ENCODE results near the gene CLDN25.

Gene CLDN25

DNA sequence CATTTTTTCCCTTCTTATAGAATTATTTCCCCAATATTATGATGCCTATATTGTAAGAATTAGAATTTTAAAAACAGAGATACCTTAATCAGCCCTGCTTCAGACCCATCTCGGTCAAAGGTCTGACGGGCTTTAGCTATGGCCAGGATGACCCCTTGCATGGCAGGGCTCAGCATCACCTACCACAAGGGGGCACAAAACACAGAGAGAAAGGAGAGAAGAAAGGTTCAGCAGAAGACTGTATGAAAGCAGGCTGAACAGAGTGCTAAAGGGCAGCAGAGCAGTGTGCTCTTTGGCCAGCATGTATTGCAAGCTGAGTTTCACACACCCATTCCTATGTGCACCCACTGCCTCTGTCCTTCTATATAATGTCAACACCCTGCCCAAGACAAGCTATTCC, 26.8 kb downstream of the CLDN25 start:
- Histone ChIP-seq H2AK5ac (ENCODE audit: low read length) (no peak overlapping the region), H3K4me1 (ENCODE audit: control insufficient read depth in 1 of 2, insufficient read depth in 2 of 2, low read length in 2 of 2) (peaks cover 0 to 3% of the 10 kb centered on the region in 2 experiments), H3K79me1 (ENCODE audit: low read length) (no peaks in the 10 kb centered on the region), H3K27me3 (ENCODE audit: insufficient read depth, low read length) (no peaks in the 10 kb centered on the region), H3K18ac (ENCODE audit: low read length) (no peak overlapping the region), H4K8ac (ENCODE audit: low read depth, low read length) (no peak overlapping the region), H3K9me3 (ENCODE audit: insufficient read depth, low read depth, low read length) (no peaks in the 10 kb centered on the region), H2BK120ac (ENCODE audit: insufficient read depth, low read length, poor library complexity) (no peak overlapping the region), H3K79me2 (ENCODE audit: control insufficient read depth, insufficient read depth, low read length, poor library complexity) (no peaks in the 10 kb centered on the region), H3K4me3 (ENCODE audit: low read depth, low read length) (no peak overlapping the region), H2BK12ac (ENCODE audit: low read length) (no peak overlapping the region), H4K12ac (ENCODE audit: low read depth, low read length) (no peak overlapping the region), H3K9ac (ENCODE audit: low read length) (no peak overlapping the region), H3K14ac (ENCODE audit: low read length) (no peak overlapping the region), H3K4ac (ENCODE audit: low read depth, low read length) (no peak overlapping the region), H3K27ac (ENCODE audit: low read depth, low read length) (no peak overlapping the region), H4K91ac (ENCODE audit: low read depth, low read length) (no peak overlapping the region), H2AFZ (ENCODE audit: insufficient read depth, low read length, poor library complexity) (no peak overlapping the region), H2BK5ac (ENCODE audit: low read depth, low read length, poor library complexity) (no peak overlapping the region), H3K4me2 (ENCODE audit: low read length) (no peak overlapping the region), H3K36me3 (ENCODE audit: control insufficient read depth in 1 of 2, insufficient read depth in 2 of 2, low read length in 2 of 2) (peaks cover 10 to 19% of the 10 kb centered on the region in 2 experiments), H3K23ac (ENCODE audit: low read length) (no peak overlapping the region)
- WGBS (ENCODE audit: extremely low coverage, insufficient coverage, insufficient read length) = no CpG with 5 or more reads among the region's 2 CpGs
- DNase-seq = peak; percentile 23 to 69

DNA sequence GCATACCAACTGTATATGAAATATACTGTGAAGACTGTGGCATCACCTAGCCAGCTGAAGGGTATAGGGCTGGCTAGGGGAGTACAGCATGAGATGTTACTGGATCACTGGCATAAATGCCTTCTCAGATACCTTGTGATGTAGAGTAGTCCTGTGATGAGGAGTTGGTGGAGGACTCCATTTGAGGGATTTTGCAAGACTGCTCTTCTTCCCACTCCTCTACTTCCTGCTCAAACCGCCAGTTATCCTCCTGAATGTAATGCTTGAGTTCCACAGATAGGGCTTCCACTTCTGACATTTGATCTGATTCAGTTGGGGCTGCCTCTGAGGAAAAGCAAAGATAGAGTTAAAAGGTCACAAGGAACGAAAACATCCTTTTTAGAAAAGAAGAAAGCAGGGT, 29.3 kb downstream of the CLDN25 start:
- no peaks in the 10 kb centered on the region for H3K9me3 ChIP-seq (ENCODE audit: insufficient read depth, low read depth, low read length)
- no peak overlapping the region for H3K4me2 ChIP-seq (ENCODE audit: low read length)
- H2BK120ac ChIP-seq (ENCODE audit: insufficient read depth, low read length, poor library complexity) = no peak overlapping the region
- H3K79me2 ChIP-seq (ENCODE audit: control insufficient read depth, insufficient read depth, low read length, poor library complexity) = no peaks in the 10 kb centered on the region
- H2AK5ac ChIP-seq (ENCODE audit: low read length) = no peak overlapping the region
- no peak overlapping the region for H4K12ac ChIP-seq (ENCODE audit: low read depth, low read length)
- no peak overlapping the region for H4K8ac ChIP-seq (ENCODE audit: low read depth, low read length)
- H2AFZ ChIP-seq (ENCODE audit: insufficient read depth, low read length, poor library complexity) = no peak overlapping the region
- H3K27ac ChIP-seq (ENCODE audit: low read depth, low read length) = no peak overlapping the region
- no peak overlapping the region for H3K23ac ChIP-seq (ENCODE audit: low read length)
- H3K4ac ChIP-seq (ENCODE audit: low read depth, low read length) = no peak overlapping the region
- peaks cover 0 to 3% of the 10 kb centered on the region in 2 experiments for H3K4me1 ChIP-seq (ENCODE audit: control insufficient read depth in 1 of 2, insufficient read depth in 2 of 2, low read length in 2 of 2)
- DNase-seq = no peak
- H3K79me1 ChIP-seq (ENCODE audit: low read length) = no peaks in the 10 kb centered on the region
- no peak overlapping the region for H3K9ac ChIP-seq (ENCODE audit: low read length)
- no peaks in the 10 kb centered on the region for H3K27me3 ChIP-seq (ENCODE audit: insufficient read depth, low read length)
- no peak overlapping the region for H2BK5ac ChIP-seq (ENCODE audit: low read depth, low read length, poor library complexity)
- H3K14ac ChIP-seq (ENCODE audit: low read length) = no peak overlapping the region
- peaks cover 9 to 15% of the 10 kb centered on the region in 2 experiments for H3K36me3 ChIP-seq (ENCODE audit: control insufficient read depth in 1 of 2, insufficient read depth in 2 of 2, low read length in 2 of 2)
- H3K4me3 ChIP-seq (ENCODE audit: low read depth, low read length) = no peak overlapping the region
- H2BK12ac ChIP-seq (ENCODE audit: low read length) = no peak overlapping the region
- no CpG with 5 or more reads among the region's 2 CpGs for WGBS (ENCODE audit: extremely low coverage, insufficient coverage, insufficient read length)
- no peak overlapping the region for H4K91ac ChIP-seq (ENCODE audit: low read depth, low read length)
- H3K18ac ChIP-seq (ENCODE audit: low read length) = no peak overlapping the region

DNA sequence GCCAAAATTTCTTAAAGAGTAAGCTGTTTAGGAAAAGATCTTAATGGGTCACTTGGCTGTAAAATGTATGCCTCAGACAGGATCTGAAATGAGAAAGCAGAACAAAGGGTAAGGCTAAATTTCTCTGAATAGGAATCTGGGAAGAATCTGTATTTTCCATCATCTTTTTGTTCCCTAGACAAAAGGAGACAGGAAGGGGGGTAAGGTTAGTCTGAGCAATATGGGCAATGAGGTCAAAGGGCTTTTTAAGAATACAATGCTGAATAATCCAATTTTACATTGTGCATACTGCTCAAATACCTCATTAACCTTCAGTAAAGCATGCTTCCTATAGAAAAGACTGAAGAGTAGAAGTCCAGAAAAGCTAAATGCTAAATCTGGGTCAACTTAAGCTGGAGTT, 34.6 kb downstream of the CLDN25 start:
- H2BK12ac ChIP-seq (ENCODE audit: low read length) = no peak overlapping the region
- H3K18ac ChIP-seq (ENCODE audit: low read length) = no peak overlapping the region
- no peak overlapping the region for H2AK5ac ChIP-seq (ENCODE audit: low read length)
- H3K4me3 ChIP-seq (ENCODE audit: low read depth, low read length) = no peak overlapping the region
- no peak overlapping the region for H3K14ac ChIP-seq (ENCODE audit: low read length)
- H3K23ac ChIP-seq (ENCODE audit: low read length) = no peak overlapping the region
- no peaks in the 10 kb centered on the region for H3K27me3 ChIP-seq (ENCODE audit: insufficient read depth, low read length)
- no peaks in the 10 kb centered on the region for H3K9me3 ChIP-seq (ENCODE audit: insufficient read depth, low read depth, low read length)
- H3K4ac ChIP-seq (ENCODE audit: low read depth, low read length) = no peak overlapping the region
- H3K79me2 ChIP-seq (ENCODE audit: control insufficient read depth, insufficient read depth, low read length, poor library complexity) = no peaks in the 10 kb centered on the region
- no peaks in the 10 kb centered on the region for H3K79me1 ChIP-seq (ENCODE audit: low read length)
- no peak overlapping the region for H3K9ac ChIP-seq (ENCODE audit: low read length)
- no peak overlapping the region for H4K8ac ChIP-seq (ENCODE audit: low read depth, low read length)
- H4K91ac ChIP-seq (ENCODE audit: low read depth, low read length) = no peak overlapping the region
- H2AFZ ChIP-seq (ENCODE audit: insufficient read depth, low read length, poor library complexity) = no peak overlapping the region
- DNase-seq = no peak
- peaks cover 4% of the 10 kb centered on the region in 2 experiments for H3K36me3 ChIP-seq (ENCODE audit: control insufficient read depth in 1 of 2, insufficient read depth in 2 of 2, low read length in 2 of 2)
- H4K12ac ChIP-seq (ENCODE audit: low read depth, low read length) = no peak overlapping the region
- H2BK5ac ChIP-seq (ENCODE audit: low read depth, low read length, poor library complexity) = no peak overlapping the region
- H3K4me1 ChIP-seq (ENCODE audit: control insufficient read depth in 1 of 2, insufficient read depth in 2 of 2, low read length in 2 of 2) = no peaks in the 10 kb centered on the region
- no peak overlapping the region for H3K27ac ChIP-seq (ENCODE audit: low read depth, low read length)
- H2BK120ac ChIP-seq (ENCODE audit: insufficient read depth, low read length, poor library complexity) = no peak overlapping the region
- no peak overlapping the region for H3K4me2 ChIP-seq (ENCODE audit: low read length)

DNA sequence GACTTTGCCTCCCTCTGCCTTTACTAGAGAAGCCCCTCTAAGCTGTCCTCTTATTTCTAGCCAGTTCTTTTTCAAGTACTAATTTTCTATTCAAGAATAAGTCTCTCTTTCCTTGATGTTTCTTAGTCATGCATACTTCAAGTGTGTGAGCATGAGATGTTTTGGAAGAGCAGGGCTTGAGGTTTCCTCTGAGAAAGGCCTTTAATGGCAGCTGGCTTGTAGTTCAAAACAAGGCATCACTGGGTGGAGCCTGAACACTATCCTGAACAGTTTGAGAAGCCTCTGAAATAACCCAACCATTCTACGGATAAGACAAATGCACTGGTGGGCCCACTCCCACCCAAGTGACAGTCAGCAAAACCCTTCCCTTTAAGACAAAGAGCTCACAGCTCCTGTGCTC, 37.6 kb downstream of the CLDN25 start:
- no CpG with 5 or more reads among the region's 1 CpG for WGBS (ENCODE audit: extremely low coverage, insufficient coverage, insufficient read length)
- Histone ChIP-seq H2BK12ac (ENCODE audit: low read length) (no peak overlapping the region), H4K12ac (ENCODE audit: low read depth, low read length) (no peak overlapping the region), H3K27me3 (ENCODE audit: insufficient read depth, low read length) (no peaks in the 10 kb centered on the region), H3K4me1 (ENCODE audit: control insufficient read depth in 1 of 2, insufficient read depth in 2 of 2, low read length in 2 of 2) (no peaks in the 10 kb centered on the region), H3K9me3 (ENCODE audit: insufficient read depth, low read depth, low read length) (no peaks in the 10 kb centered on the region), H4K91ac (ENCODE audit: low read depth, low read length) (no peak overlapping the region), H4K8ac (ENCODE audit: low read depth, low read length) (no peak overlapping the region), H3K4ac (ENCODE audit: low read depth, low read length) (no peak overlapping the region), H3K27ac (ENCODE audit: low read depth, low read length) (no peak overlapping the region), H3K23ac (ENCODE audit: low read length) (no peak overlapping the region), H2BK120ac (ENCODE audit: insufficient read depth, low read length, poor library complexity) (no peak overlapping the region), H3K79me2 (ENCODE audit: control insufficient read depth, insufficient read depth, low read length, poor library complexity) (no peaks in the 10 kb centered on the region), H3K9ac (ENCODE audit: low read length) (no peak overlapping the region), H3K4me3 (ENCODE audit: low read depth, low read length) (no peak overlapping the region), H3K4me2 (ENCODE audit: low read length) (no peak overlapping the region), H2AK5ac (ENCODE audit: low read length) (no peak overlapping the region), H3K79me1 (ENCODE audit: low read length) (no peaks in the 10 kb centered on the region), H2BK5ac (ENCODE audit: low read depth, low read length, poor library complexity) (no peak overlapping the region), H3K14ac (ENCODE audit: low read length) (no peak overlapping the region), H3K18ac (ENCODE audit: low read length) (no peak overlapping the region), H2AFZ (ENCODE audit: insufficient read depth, low read length, poor library complexity) (no peak overlapping the region), H3K36me3 (ENCODE audit: control insufficient read depth in 1 of 2, insufficient read depth in 2 of 2, low read length in 2 of 2) (peaks cover 10% of the 10 kb centered on the region in 2 experiments)
- DNase-seq = no peak

Data from trophoblast cell (in vitro differentiated cells and primary cell).